Caco-2 (cell line): ENCODE results near the gene DOK7. TPM values are rescaled to one million over a fixed set of nuclear protein-coding genes. Genes with fewer than 3 reads are reported as not detected.

Source experiments
- BruUV-seq: library from RNA; stranded (reverse); fragments of 400-500 nt; replicated peaks from 2 replicates; lab custom pipeline; 2021; lab: Mats Ljungman, UMichigan
- CTCF ChIA-PET: fragments of 300-600 bp; sonication (Branson Sonifier 250); formaldehyde crosslinking; loops from one replicate; lab custom pipeline; 2022; ENCODE audit warnings: antibody characterized with exemption; lab: Charles Lee
- POLR2A ChIA-PET: fragments of 300-600 bp; sonication (Branson Sonifier 250); formaldehyde crosslinking; loops from one replicate; lab custom pipeline; 2022; ENCODE audit warnings: antibody characterized with exemption; lab: Charles Lee
- DNase-seq, 2 experiments: peaks; one replicate each; pipeline versions ENCODE4 v3.0.0 to v3.0.0-alpha.2; 2020 to 2022
- H3K27me3 ChIP-seq: replicated peaks from 2 replicates; pipeline ENCODE4 v1.6.0; 2011; ENCODE audit warnings: low read length; ENCODE audit not compliant: control insufficient read depth, insufficient read depth
- H3K36me3 ChIP-seq: 2 replicates; pipeline ENCODE4 v1.5.1; 2011; ENCODE audit warnings: low read length; ENCODE audit not compliant: control insufficient read depth, insufficient read depth
- H3K4me1 ChIP-seq: fragments of 250-450 bp; sonication (Bioruptor Pico); 2 replicates; pipeline ENCODE4 v1.5.1; 2020; ENCODE audit warnings: mild to moderate bottlenecking
- H3K4me3 ChIP-seq: 2 replicates; pipeline ENCODE4 v1.5.1; 2011; ENCODE audit warnings: low read depth, mild to moderate bottlenecking, control low read depth, low read length
- H3K9me3 ChIP-seq: fragments of 250-450 bp; sonication (Bioruptor Pico); 2 replicates; pipeline ENCODE4 v1.5.1; 2020; ENCODE audit warnings: mild to moderate bottlenecking, moderate library complexity
- H3K27ac Mint-ChIP-seq: one replicate; pipeline ENCODE4 v1.8.0; 2022; ENCODE audit warnings: mixed read lengths; ENCODE audit not compliant: unreplicated experiment
- H3K27me3 Mint-ChIP-seq: one replicate; pipeline ENCODE4 v1.8.0; 2022; ENCODE audit warnings: mixed read lengths; ENCODE audit not compliant: insufficient read depth, unreplicated experiment
- H3K36me3 Mint-ChIP-seq: one replicate; pipeline ENCODE4 v1.8.0; 2022; ENCODE audit warnings: mild to moderate bottlenecking, mixed read lengths; ENCODE audit not compliant: insufficient read depth, unreplicated experiment
- H3K4me1 Mint-ChIP-seq: one replicate; pipeline ENCODE4 v1.8.0; 2022; ENCODE audit warnings: low read depth, mixed read lengths; ENCODE audit not compliant: unreplicated experiment
- H3K4me3 Mint-ChIP-seq: one replicate; pipeline ENCODE4 v1.8.0; 2022; ENCODE audit warnings: mild to moderate bottlenecking, moderate library complexity, mixed read lengths; ENCODE audit not compliant: unreplicated experiment
- H3K9me3 Mint-ChIP-seq: one replicate; pipeline ENCODE4 v1.8.0; 2022; ENCODE audit warnings: mixed read lengths; ENCODE audit not compliant: unreplicated experiment
- CTCF ChIP-seq, 2 experiments: fragments of 200-600 bp in 1 of 2; IDR thresholded peaks; 1 replicate in 1 of 2; 2 replicates in 1 of 2; pipeline versions ENCODE4 v1.5.1 to v1.8.0; 2011 to 2022; ENCODE audit warnings: antibody characterized with exemption in 1 of 2, control low read depth in 1 of 2, inconsistent platforms in 1 of 2, low read depth in 1 of 2, low read length in 1 of 2, mild to moderate bottlenecking in 1 of 2, moderate library complexity in 1 of 2; ENCODE audit not compliant: insufficient read depth in 1 of 2, severe bottlenecking in 1 of 2, unreplicated experiment in 1 of 2
- intact Hi-C: fragments of 100-400 bp; cut with micrococcal nuclease; formaldehyde crosslinking; loops from one replicate; pipeline ENCODE4 v1.10.0; 2022; ENCODE audit not compliant: unreplicated experiment
- total RNA-seq: library from RNA; stranded (reverse); gene quantifications from 2 replicates; pipeline ENCODE4 v1.2.3, GENCODE V29; 2022

DOK7 gene
- total RNA-seq, 1 experiment from 2014 or later: 0.29 TPM

GRCh38 chr4:3449574-3450534 is 13.3 kb upstream of the DOK7 start:
- POLR2A ChIA-PET: no interaction called here
- Mint-ChIP-seq H3K27ac (no peak overlapping the region), H3K4me3 (no peak overlapping the region), H3K36me3 (no peaks in the 10 kb centered on the region), H3K27me3 (no peaks in the 10 kb centered on the region), H3K9me3 (peaks cover 2% of the 10 kb centered on the region), H3K4me1 (no peaks in the 10 kb centered on the region)
- H3K4me1 ChIP-seq: no peaks in the 10 kb centered on the region
- intact Hi-C loops: no loop called here
- no TSS peak for BruUV-seq
- TF ChIP-seq CTCF (IDR thresholded peaks at IDR 0.05; ENCODE audit: insufficient read depth in 1 of 2, low read depth in 1 of 2, low read length in 1 of 2, severe bottlenecking in 1 of 2, unreplicated experiment in 1 of 2): no peak
- no peaks in the 10 kb centered on the region for H3K36me3 ChIP-seq
- CTCF ChIA-PET: interaction anchor here (0.6 kb wide), 1 partner anchor 493 kb away, joined by 3 read pairs; no protein-coding TSS in a partner anchor
- H3K27me3 ChIP-seq: no peaks in the 10 kb centered on the region
- H3K9me3 ChIP-seq: no peaks in the 10 kb centered on the region
- no peak for DNase-seq
- H3K4me3 ChIP-seq: no peak overlapping the region

- CTCF ChIA-PET: no interaction called here
These were observed 12.5 kb upstream of the DOK7 start for GRCh38 chr4:3450643-3451042.

DNA sequence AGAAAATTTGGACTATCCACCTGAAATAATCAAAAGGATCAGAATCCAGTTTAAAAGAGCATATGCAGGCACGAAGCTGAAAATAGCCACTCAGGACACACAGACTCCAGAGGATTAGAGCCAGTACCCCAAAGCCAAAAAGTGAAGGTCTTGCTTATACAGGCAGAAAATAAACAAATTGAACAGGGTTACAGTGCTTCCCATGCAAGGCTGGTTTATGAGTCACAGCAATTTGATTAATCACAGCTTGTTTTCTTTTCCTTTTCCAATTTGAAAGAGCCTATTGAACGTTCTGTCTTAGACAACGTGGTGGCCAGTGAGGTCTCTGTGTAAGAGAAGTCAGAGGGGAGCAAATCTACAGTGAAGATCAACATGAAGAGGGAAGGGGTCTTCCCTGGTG is 11.2 kb upstream of the DOK7 start:
- Mint-ChIP-seq H3K4me1 (no peaks in the 10 kb centered on the region), H3K27me3 (no peaks in the 10 kb centered on the region), H3K36me3 (no peaks in the 10 kb centered on the region), H3K4me3 (no peak overlapping the region), H3K27ac (no peak overlapping the region), H3K9me3 (peaks cover 10% of the 10 kb centered on the region)
- no peak for TF ChIP-seq CTCF (IDR thresholded peaks at IDR 0.05; ENCODE audit: insufficient read depth in 1 of 2, low read depth in 1 of 2, low read length in 1 of 2, severe bottlenecking in 1 of 2, unreplicated experiment in 1 of 2)
- DNase-seq: no peak
- Histone ChIP-seq H3K4me3 (no peak overlapping the region), H3K4me1 (no peaks in the 10 kb centered on the region), H3K36me3 (no peaks in the 10 kb centered on the region), H3K9me3 (no peaks in the 10 kb centered on the region), H3K27me3 (no peaks in the 10 kb centered on the region)
- intact Hi-C loops: no loop called here
- ChIA-PET CTCF (no interaction called here), POLR2A (no interaction called here)
- no TSS peak for BruUV-seq

More at GRCh38 chr4:3450643-3451042, 12.5 kb upstream of the DOK7 start:
- Histone ChIP-seq H3K36me3 (no peaks in the 10 kb centered on the region), H3K4me3 (no peak overlapping the region), H3K9me3 (no peaks in the 10 kb centered on the region), H3K27me3 (no peaks in the 10 kb centered on the region), H3K4me1 (no peaks in the 10 kb centered on the region)
- Mint-ChIP-seq H3K36me3 (no peaks in the 10 kb centered on the region), H3K9me3 (peaks cover 10% of the 10 kb centered on the region), H3K4me1 (no peaks in the 10 kb centered on the region), H3K27ac (no peak overlapping the region), H3K4me3 (no peak overlapping the region), H3K27me3 (no peaks in the 10 kb centered on the region)
- no peak for TF ChIP-seq CTCF (IDR thresholded peaks at IDR 0.05; ENCODE audit: insufficient read depth in 1 of 2, low read depth in 1 of 2, low read length in 1 of 2, severe bottlenecking in 1 of 2, unreplicated experiment in 1 of 2)
- DNase-seq: no peak
- intact Hi-C loops: no loop called here
- BruUV-seq: no TSS peak
- POLR2A ChIA-PET: no interaction called here
